Neural crest cell (in vitro differentiated cells): ENCODE results near the gene SMPD3. TPM values are rescaled to one million over a fixed set of nuclear protein-coding genes. Genes with fewer than 3 reads are reported as not detected.

ENCODE experiments used
- DNase-seq: peaks from one replicate; pipeline ENCODE4 v3.0.0; 2021; ENCODE audit warnings: low read depth, mixed read lengths, low spot score
- H3K27ac Mint-ChIP-seq: one replicate; pipeline ENCODE4 v1.8.0; 2021; ENCODE audit warnings: mild to moderate bottlenecking, mixed read lengths; ENCODE audit not compliant: unreplicated experiment
- H3K27me3 Mint-ChIP-seq: 2 replicates; pipeline ENCODE4 v1.8.0; 2021; ENCODE audit warnings: low read depth, mild to moderate bottlenecking, mixed read lengths
- H3K36me3 Mint-ChIP-seq: 2 replicates; pipeline ENCODE4 v1.8.0; 2021; ENCODE audit warnings: low read depth, mild to moderate bottlenecking, mixed read lengths
- H3K4me1 Mint-ChIP-seq: 2 replicates; pipeline ENCODE4 v1.8.0; 2021; ENCODE audit warnings: mixed read lengths
- H3K4me3 Mint-ChIP-seq: one replicate; pipeline ENCODE4 v1.8.0; 2021; ENCODE audit warnings: mild to moderate bottlenecking, mixed read lengths
- H3K9me3 Mint-ChIP-seq: 2 replicates; pipeline ENCODE4 v1.8.0; 2021; ENCODE audit warnings: mixed read lengths
- total RNA-seq: library from RNA; stranded (reverse); gene quantifications from 2 replicates; pipeline ENCODE4 v1.2.1, GENCODE V29; 2021
- TF ChIP-seq, protein P1 (sequence below): fragments of 200-600 bp; sonication (generic); conservative IDR thresholded peaks from 2 replicates; pipeline ENCODE4 v1.5.0; 2021; ENCODE audit warnings: antibody characterized with exemption, mild to moderate bottlenecking

Gene SMPD3
- total RNA-seq, 1 donor from 2014 or later, result 3.8 TPM

- no peak for DNase-seq
- no peak overlapping the region for H3K27ac Mint-ChIP-seq
- H3K9me3 Mint-ChIP-seq, result no peaks in the 10 kb centered on the region
- no peak overlapping the region for H3K4me3 Mint-ChIP-seq
- TF ChIP-seq, protein P1, sequence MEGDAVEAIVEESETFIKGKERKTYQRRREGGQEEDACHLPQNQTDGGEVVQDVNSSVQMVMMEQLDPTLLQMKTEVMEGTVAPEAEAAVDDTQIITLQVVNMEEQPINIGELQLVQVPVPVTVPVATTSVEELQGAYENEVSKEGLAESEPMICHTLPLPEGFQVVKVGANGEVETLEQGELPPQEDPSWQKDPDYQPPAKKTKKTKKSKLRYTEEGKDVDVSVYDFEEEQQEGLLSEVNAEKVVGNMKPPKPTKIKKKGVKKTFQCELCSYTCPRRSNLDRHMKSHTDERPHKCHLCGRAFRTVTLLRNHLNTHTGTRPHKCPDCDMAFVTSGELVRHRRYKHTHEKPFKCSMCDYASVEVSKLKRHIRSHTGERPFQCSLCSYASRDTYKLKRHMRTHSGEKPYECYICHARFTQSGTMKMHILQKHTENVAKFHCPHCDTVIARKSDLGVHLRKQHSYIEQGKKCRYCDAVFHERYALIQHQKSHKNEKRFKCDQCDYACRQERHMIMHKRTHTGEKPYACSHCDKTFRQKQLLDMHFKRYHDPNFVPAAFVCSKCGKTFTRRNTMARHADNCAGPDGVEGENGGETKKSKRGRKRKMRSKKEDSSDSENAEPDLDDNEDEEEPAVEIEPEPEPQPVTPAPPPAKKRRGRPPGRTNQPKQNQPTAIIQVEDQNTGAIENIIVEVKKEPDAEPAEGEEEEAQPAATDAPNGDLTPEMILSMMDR, result no peak
- peaks cover 3% of the 10 kb centered on the region for H3K27me3 Mint-ChIP-seq
- H3K36me3 Mint-ChIP-seq, result no peaks in the 10 kb centered on the region
- peaks cover 5% of the 10 kb centered on the region for H3K4me1 Mint-ChIP-seq
Measured at GRCh38 chr16:68417711-68418301, 30.5 kb downstream of the SMPD3 start.

- no peak overlapping the region for H3K4me3 Mint-ChIP-seq
- H3K27ac Mint-ChIP-seq, result no peak overlapping the region
- H3K27me3 Mint-ChIP-seq, result peaks cover 3% of the 10 kb centered on the region
Measured at GRCh38 chr16:68416057-68417046, 32.0 kb downstream of the SMPD3 start.

DNA sequence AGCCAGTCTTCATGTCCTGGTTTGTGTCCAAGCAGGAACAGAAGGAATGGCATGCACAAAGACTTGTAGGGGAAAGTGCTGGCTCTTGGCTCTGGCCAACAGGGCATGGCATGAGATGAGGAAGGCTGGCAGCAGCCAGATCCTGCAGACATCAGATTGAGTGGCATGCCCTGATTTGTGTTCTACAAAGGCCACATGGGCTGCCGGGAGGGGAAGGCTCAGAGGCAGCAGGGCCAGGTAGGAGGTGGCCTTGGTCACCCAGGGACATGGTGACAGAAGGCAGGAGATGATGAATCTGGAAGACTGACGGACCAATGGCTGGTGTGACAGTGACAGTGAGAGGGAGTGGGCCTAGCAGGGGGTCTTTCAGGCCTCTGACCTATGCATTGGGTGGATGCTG is 33.7 kb downstream of the SMPD3 start:
- Mint-ChIP-seq H3K36me3 (no peaks in the 10 kb centered on the region), H3K4me3 (no peak overlapping the region)

More at GRCh38 chr16:68416057-68417046, 32.0 kb downstream of the SMPD3 start:
- Mint-ChIP-seq H3K4me1 (peaks cover 5% of the 10 kb centered on the region), H3K9me3 (no peaks in the 10 kb centered on the region), H3K36me3 (no peaks in the 10 kb centered on the region)
- DNase-seq, result no peak
- TF ChIP-seq, protein P1, result no peak

DNA sequence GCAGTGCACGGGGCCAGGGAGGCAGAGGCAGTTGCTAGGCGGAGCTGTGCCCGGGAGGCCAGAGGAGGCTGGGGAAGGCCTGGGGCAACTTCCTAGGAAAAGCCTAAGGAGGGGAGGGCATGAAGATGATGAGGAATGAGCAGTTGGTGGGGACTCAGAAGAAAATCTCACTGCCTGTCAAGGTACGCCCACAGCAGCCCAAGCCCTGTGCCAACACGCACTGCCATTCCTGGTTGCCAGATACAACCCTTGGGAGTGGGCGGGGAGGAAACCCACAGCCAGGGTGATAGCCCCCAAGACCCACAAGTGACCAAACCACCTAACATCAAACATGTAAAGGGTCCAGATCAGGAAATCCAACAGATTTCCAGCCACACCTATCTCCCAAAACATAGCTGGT is 36.2 kb downstream of the SMPD3 start:
- Mint-ChIP-seq H3K4me1 (peaks cover 11% of the 10 kb centered on the region), H3K36me3 (no peaks in the 10 kb centered on the region), H3K9me3 (no peaks in the 10 kb centered on the region), H3K27ac (no peak overlapping the region), H3K4me3 (no peak overlapping the region), H3K27me3 (no peaks in the 10 kb centered on the region)
- no peak for DNase-seq
- TF ChIP-seq, protein P1, result no peak

More for the DNA sequence above, 33.7 kb downstream of the SMPD3 start:
- Mint-ChIP-seq H3K4me1 (peaks cover 5% of the 10 kb centered on the region), H3K27ac (no peak overlapping the region), H3K9me3 (no peaks in the 10 kb centered on the region), H3K27me3 (peaks cover 3% of the 10 kb centered on the region)
- TF ChIP-seq, protein P1, result no peak
- no peak for DNase-seq

DNA sequence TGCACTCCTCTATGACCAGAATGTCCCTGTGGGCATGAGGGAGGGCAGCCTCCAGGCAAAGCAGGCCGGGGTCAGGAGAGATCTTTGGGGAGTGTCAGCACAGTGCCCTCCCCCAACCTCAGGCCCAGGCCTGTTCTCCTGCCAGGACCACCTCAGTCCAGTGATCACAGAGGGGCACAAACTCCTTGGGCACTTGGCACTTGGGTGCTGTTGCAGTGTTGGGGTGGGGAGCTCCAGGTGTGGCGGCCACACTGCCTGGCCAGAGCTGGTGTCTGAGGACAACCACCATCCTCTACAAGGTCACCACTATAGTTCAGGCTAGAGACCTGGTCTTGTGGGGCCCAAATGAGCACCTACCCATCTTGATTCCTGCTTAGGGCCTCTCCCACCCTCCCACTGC is 37.2 kb downstream of the SMPD3 start:
- TF ChIP-seq, protein P1, result no peak
- Mint-ChIP-seq H3K4me1 (peaks cover 17% of the 10 kb centered on the region), H3K9me3 (no peaks in the 10 kb centered on the region), H3K27me3 (peaks cover 6% of the 10 kb centered on the region), H3K4me3 (no peak overlapping the region), H3K36me3 (no peaks in the 10 kb centered on the region), H3K27ac (no peak overlapping the region)
- DNase-seq, result no peak
